Fibroblast of skin of scalp (primary cell): ENCODE measurements around the gene BMS1.
"Not testable (repeated sequence)": the region's sequence is repeated elsewhere in the genome, so short reads cannot be mapped to it uniquely, and the experiment has no call there.

Source experiments
- DNase-seq: peaks from one replicate; pipeline ENCODE4 v3.0.0-alpha.2; 2013

BMS1 gene

GRCh38 chr10:42867571-42867970, 85.0 kb downstream of the BMS1 start:
- DNase-seq = no peak

- no peak for DNase-seq
These were observed 85.9 kb downstream of the BMS1 start for GRCh38 chr10:42868530-42868929.

GRCh38 chr10:42869977-42870350, 87.4 kb downstream of the BMS1 start:
- no peak for DNase-seq

GRCh38 chr10:42871138-42871641, 88.6 kb downstream of the BMS1 start:
- DNase-seq = not testable (repeated sequence)

- DNase-seq = no peak
These were observed 89.2 kb downstream of the BMS1 start for GRCh38 chr10:42871823-42872222.

GRCh38 chr10:42872865-42873435, 90.4 kb downstream of the BMS1 start:
- no peak for DNase-seq

GRCh38 chr10:42874713-42875387, 92.3 kb downstream of the BMS1 start:
- DNase-seq = no peak

- DNase-seq = no peak
These were observed 92.8 kb downstream of the BMS1 start for GRCh38 chr10:42875388-42875755.

GRCh38 chr10:42875798-42876341, 93.3 kb downstream of the BMS1 start:
- DNase-seq = peak; percentile 54

- no peak for DNase-seq
These were observed 93.9 kb downstream of the BMS1 start for GRCh38 chr10:42876476-42876875.

GRCh38 chr10:42876945-42877344, 94.3 kb downstream of the BMS1 start:
- no peak for DNase-seq

- DNase-seq = no peak
These were observed 95.0 kb downstream of the BMS1 start for GRCh38 chr10:42877496-42878030.

- DNase-seq = no peak
These were observed 95.7 kb downstream of the BMS1 start for GRCh38 chr10:42878134-42878820.

GRCh38 chr10:42878821-42879195, 96.2 kb downstream of the BMS1 start:
- no peak for DNase-seq

- DNase-seq = no peak
These were observed 97.0 kb downstream of the BMS1 start for GRCh38 chr10:42879380-42880254.

GRCh38 chr10:42880255-42880620, 97.6 kb downstream of the BMS1 start:
- no peak for DNase-seq

GRCh38 chr10:42882597-42882996, 100.0 kb downstream of the BMS1 start:
- DNase-seq = no peak
